HG02678 (cell line): ENCODE results near the gene PTPRR.
A peak's percentile ranks its signal among the peaks of the same experiment; 100 is the strongest.

Experiments used
- ATAC-seq: cut with Tn5 transposase; IDR thresholded peaks from one replicate; pipeline ENCODE4 v1.9.1; 2021; ENCODE audit warnings: mild to moderate bottlenecking, moderate library complexity; ENCODE audit not compliant: unreplicated experiment

PTPRR gene

GRCh38 chr12:70615174-70615866 is 305.2 kb downstream of the PTPRR start:
- ATAC-seq = no peak

GRCh38 chr12:70609739-70610491 is 310.6 kb downstream of the PTPRR start:
- peak; percentile 52 for ATAC-seq

- no peak for ATAC-seq
Observed at GRCh38 chr12:70609203-70609602, 311.3 kb downstream of the PTPRR start.

GRCh38 chr12:70608184-70608583 is 312.4 kb downstream of the PTPRR start:
- no peak for ATAC-seq

GRCh38 chr12:70607107-70607506 is 313.4 kb downstream of the PTPRR start:
- ATAC-seq = no peak

GRCh38 chr12:70605976-70606375 is 314.6 kb downstream of the PTPRR start:
- no peak for ATAC-seq

- ATAC-seq = no peak
Observed at GRCh38 chr12:70604662-70605061, 315.9 kb downstream of the PTPRR start.

- no peak for ATAC-seq
Observed at GRCh38 chr12:70603044-70603443, 317.5 kb downstream of the PTPRR start.

- no peak for ATAC-seq
Observed at GRCh38 chr12:70598467-70599193, 321.9 kb downstream of the PTPRR start.

GRCh38 chr12:70592664-70593063 is 327.9 kb downstream of the PTPRR start:
- no peak for ATAC-seq

- ATAC-seq = no peak
Observed at GRCh38 chr12:70590549-70591226, 329.9 kb downstream of the PTPRR start.

- ATAC-seq = peak; percentile 94
Observed at GRCh38 chr12:70590051-70590450, 330.5 kb downstream of the PTPRR start.
